Measurements from ENCODE around the gene SH3BP5L.

Gene SH3BP5L

DNA sequence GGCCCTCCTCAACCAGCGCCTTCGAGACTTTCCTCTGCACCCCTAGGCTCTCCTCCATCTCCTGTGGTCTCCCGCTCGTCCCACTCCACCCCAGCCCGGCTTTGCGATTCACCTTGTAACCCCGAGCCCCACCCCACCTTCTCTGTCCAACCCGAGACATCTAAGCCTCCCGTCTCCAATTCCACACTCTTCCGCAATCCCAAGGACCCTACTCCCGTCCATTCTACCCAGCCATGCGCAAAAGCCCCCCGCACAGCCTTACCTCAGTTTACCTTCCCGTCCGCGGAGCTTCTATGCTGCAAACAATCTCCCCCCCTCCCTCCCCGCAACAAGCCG is 174 bp downstream of the SH3BP5L start:
- no peak for DNase-seq (ENCODE audit: low spot score)

DNA sequence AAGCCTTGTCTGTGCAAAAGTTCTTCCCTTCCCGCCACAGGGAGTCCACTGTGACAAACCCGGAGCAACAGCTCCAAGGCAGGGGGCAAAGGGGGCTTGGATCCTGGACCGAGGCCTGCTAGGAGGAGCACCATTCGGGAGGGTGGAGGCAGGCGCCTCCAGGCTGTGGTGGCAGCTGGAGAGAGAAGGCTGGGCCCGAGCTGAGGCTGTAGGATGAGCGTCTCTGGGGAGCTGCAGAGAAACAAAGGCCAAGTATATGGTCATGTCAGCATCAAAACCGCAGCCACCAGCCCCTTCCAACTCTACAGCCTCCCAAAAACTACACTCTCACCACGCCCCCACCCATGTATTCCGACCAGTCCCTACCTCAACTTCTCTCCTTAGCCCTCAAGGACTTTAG is 579 bp downstream of the SH3BP5L start:
- DNase-seq (ENCODE audit: low spot score), result no peak

DNA sequence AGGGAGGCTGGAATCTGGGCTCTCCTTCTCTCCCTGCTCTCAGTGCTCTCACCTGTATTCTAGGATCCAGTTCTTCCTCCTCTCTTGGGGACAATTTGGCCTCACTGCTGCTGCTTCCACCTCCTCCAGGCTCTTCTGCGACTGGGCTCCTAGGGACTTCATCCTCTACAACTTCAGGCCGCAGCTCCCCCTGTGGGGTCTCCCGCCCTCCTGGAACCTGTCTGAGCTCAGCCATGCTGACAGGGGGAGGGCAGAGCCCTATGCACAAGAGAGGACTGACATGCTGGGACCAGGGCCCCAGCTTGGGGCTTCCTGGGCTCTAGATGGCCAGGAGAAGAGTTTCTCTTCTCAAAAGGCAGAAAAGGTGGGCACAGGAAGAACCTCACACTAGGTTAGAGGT is 1.0 kb downstream of the SH3BP5L start:
- DNase-seq (ENCODE audit: low spot score), result no peak

DNA sequence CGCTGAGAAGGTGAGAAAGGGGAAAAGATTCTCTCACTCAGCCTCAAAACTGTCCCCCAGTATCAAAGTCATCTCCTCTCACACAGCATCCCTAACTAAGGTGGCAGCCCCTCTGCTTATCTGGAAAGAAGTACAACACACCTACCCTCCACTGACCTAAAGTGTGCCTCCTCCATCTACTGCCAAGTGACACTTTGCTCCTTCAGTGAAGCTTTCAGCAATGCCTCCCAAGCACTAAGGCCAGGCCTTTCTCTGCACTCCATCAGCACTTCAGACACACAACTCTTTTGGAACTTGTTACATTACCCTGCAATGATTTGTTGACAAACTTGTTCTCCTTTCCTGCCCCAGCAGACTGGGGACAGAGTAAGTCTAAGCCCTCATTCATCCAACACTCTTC is 1.4 kb downstream of the SH3BP5L start:
- no peak for DNase-seq (ENCODE audit: low spot score)

DNA sequence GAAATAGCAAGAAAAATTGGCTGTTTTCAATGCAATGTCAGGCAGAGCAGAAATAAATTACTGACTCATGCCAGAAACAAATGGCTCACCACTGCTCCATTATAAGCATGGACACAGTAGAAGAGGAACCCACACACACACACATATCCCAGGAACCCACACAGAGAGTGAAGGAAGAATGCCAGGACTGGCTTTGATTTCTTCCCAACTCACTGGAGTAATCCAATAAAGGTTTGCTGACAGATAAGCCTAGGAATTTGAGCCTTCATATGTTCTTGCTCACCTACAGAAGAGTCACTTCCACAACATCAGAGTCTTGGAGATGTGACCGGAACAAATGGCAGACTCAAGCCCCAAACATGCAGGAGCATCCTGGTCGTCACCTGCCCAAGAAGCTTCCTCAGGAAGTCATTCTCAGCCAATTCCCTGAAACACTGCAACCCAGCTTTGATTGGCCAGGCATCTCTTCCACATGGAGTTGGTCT is 2.2 kb downstream of the SH3BP5L start:
- peak; percentile 83 for DNase-seq (ENCODE audit: low spot score)

DNA sequence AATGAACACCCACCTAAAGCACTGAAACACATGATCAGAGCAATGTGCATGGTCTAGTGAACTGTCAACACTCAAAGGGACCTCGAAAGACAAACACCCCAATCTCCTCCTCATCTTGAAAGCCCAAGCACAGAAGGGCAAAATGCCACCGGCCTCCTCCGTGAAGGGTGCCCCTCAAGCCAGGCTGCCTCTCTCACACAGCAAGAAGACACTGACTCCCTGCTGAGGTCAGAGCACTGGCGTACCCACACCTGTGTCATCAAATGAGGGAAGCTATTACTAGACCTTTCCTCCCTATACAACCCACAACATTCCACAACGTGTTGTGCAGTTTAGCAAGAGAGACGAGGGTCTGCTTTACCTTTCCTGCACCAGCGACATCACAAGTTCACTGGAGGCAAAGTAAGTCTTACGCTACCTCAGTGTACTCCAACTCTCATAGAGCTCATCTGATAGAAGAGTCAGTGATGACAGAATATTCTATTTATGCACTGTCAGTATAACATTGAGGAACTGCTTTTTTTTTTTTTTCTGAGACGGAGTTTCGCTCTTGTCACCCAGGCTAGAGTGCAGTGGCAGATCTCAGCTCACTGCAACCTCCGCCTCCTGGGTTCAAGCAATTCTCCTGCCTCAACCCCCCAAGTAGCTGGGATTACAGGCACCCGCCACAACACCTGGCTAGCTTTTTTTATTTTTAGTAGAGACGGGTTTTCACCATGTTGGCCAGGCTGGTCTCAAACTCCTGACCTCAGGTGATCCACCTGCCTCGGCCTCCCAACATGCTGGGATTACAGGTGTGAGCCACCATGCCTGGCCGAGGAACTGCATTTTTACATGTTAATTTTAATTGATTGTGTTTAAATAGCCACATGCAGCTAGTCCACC is 3.3 kb downstream of the SH3BP5L start:
- no peak for DNase-seq (ENCODE audit: low spot score)

DNA sequence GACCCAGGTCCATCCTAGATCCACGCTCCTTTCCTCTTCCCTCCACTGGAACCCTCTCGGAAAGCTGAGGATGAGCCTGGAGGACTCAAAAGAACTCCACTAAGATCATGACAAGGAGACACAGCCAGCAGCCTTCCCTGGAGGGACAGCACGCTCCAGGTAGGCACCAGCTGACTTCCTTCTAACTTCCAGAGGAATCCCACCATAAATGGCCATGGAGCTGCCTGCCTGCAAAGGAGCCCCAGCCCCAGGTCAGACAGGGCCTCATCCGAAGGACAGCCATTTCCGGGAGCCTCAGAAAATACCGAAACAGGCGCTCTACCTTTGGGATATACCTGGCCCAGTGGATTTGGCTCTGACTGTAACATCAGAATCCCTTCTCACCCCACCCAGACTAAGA is 4.1 kb downstream of the SH3BP5L start:
- no peak for DNase-seq (ENCODE audit: low spot score)

DNA sequence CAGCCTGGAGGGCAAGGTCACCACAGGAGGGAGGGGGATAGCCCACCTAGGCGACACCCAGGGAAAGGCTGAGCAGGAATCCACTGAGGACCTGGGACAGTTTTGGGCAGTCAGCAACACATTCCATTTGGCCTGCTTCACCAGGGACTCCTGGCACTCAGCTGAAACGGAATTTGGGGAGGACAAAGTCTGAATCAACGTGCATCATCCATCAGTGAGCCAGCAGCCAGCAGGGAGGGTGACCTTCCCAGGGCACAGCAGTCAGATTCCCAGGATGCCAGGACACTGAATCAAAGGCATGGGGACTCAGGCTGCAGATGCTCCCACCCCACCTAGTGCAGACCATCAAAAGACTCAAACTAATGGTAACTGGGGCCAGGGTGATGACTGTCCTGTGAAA is 4.6 kb downstream of the SH3BP5L start:
- DNase-seq (ENCODE audit: low spot score), result peak; percentile 45

DNA sequence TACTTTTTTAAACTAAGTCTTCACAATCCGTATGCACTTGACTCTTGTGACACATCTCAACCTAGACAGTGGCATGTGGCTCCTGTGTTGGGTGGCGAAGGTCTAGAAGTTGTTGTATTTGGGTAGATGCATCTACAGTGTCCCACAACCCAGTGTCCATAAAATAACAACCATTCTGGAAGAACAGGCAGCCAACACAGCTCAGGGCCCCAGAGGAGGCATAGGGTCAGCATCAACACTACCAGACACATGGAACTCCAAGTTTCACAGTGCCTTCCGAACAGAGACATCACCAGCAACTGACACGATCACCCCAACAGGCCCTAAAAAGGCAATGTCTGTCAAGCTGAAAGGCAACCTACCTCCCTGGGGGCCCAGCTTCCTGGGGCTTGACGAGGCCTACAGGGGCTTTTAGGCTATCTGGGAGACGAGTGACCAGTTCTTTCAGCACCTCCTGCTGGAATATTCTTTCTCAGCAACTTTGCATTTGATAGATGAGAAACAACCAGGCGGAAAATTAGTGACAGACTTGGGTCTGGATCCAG is 5.6 kb downstream of the SH3BP5L start:
- DNase-seq (ENCODE audit: low spot score), result no peak

DNA sequence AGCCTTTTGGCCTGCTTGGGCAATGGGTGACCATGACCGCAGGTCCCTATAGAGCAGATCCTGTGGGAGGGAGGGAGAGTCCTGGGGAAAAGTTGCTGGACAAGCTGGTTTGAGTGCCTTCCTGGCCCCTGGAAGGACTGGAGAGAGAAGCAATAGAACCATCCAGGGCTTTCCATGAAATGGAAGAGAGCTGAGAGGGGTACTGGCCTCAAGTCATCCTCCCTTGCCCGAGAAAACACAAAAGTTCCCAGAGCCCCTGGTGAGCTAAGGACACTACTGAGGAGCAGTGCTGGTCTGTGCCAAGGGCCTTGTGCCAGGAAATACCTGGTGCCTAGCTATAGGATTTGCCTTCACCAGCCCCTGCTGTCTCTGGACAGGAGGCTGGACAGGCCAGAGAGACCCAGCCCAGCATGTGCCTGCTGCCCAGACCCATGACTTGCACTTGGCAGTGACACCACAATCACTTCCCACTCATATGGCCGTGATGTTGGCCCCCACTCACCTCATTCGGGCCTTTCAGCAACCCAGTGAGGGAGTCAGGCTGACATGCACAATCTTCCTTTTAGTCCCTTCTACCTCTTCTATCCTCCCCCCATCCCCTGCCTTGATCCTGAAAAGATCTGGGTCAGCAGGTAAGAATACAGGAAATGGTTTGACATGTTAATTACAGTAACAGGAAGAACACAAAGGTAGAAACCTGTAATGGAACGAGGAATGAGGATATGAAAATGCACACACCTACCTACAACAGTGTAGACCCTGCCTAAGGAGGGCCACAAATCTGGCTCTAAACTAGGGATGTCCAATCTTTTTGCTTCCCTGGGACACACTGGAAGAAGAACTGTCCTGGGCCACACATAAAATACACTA is 7.0 kb downstream of the SH3BP5L start:
- no peak for DNase-seq (ENCODE audit: low spot score)

DNA sequence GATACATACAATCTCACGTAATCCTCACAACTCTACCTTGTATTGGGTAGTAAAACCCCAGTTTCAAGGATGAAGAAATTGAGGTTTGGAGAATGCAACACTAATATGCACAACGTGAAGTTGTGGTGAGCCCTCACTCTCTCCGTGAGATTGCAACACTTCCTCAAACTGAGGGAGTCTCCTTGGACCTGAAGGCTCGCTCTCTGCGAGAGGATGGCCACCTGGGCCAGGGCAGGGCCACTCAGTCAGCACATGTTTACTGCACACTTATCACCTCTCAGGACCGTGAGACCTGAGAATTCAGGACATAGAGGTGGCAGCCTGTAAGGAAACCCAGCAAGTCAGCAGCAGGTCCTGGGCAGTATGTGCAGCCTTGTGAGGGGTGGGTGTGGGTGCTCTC is 8.7 kb downstream of the SH3BP5L start:
- no peak for DNase-seq (ENCODE audit: low spot score)

DNA sequence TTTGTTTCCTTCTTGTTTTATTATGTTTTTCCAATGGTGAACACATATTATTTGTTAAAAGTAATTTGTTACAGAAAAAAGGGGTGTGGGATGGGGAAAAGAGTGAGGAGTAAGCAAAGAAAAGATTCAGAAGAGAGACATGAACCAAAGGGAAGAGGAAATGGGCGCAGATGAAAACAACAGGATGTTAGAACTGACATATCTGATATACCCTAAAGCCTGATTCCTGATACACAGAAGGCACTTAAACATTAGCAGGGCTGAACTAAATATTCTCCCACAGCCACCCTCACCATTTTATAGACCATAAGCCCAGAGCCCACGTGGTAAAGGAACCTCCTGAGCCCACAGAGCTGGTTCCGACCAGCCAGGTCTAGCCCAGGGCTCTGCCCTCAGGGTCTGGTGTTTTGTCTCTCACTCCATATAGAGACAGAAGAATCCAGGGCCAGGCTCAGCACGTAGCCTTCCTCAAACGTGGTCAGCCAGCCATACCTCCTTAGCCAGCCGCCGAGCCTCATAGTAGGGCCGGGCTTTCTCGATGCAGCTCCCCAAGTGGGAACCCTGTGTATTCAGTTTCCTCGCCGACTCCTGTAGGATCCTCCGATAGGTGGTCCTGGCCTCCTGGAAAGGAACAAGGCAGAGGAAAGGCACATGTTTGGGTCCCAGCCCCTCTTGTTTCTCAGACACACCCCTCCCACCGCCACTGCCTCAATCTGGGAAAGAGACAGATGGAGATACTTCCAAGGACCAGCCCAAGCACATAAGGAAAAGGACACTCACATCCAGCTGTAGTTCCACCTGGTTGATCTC is 9.5 kb downstream of the SH3BP5L start:
- no peak for DNase-seq (ENCODE audit: low spot score)

DNA sequence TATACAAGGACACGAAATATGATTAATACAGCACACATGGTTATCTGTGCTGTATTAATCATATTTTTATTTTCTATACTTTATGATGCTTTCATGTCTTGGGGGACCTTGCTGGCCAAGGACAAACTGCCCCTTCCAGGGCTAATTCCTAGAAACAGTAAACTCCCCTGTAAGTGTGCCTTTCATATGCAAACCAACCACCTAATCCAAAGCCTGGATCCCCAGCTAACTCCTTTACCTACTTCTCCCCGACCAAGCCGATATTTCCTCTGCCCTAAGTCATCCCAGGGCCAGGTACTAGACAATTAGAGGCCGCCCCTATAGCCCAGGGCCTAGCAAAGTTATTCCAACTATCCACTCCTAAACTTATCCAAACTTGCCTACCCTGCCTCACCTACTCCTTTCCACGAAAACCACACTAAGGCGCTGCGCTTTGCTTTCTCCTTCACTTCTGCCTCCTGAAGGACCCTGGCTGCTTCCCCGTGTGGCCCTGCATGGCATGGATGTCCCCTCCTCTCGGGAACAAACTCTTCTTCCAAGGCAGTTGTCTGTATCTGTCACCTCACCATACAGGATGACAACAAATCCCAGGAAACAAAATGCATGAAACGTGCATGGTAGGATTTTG is 10.2 kb downstream of the SH3BP5L start:
- no peak for DNase-seq (ENCODE audit: low spot score)

DNA sequence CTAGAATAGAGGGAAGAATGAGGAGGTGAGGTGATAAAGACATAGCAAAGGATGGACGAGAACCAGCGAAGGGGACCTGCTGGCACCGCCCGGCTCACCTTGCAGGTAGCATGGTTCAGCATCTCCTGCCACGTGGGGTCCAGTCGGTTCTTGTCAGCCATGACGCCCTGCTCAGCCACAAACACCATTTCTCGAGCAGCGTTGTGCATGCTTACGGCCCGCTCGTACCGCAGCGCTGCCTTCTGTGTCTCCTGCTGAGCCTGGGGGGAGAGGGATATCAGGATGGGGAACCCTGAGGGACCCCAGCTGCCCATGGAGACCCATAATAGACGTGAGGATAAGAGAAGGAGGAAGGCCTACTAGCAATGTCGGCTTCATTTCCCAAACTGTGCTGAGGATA is 11.4 kb downstream of the SH3BP5L start:
- no peak for DNase-seq (ENCODE audit: low spot score)

DNA sequence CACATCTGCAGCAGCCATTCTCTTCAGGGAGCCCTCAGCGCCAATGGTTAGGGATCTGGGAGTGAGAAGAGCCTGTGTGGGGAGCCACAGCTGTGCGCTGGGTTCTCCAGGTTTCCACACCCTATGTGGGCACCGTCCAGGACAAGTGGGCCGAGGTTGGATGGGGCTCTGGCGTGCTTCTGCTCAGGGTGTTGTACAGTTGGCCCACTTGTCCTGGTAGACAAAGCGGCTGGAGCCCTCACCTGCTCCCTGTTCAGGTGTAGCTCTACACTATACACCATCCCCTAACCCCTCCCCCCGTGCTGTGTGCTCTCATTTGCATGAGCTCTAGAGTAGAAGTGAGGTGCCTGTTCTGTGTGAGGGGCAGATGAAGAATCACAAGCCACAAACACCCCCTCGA is 12.2 kb downstream of the SH3BP5L start:
- no peak for DNase-seq (ENCODE audit: low spot score)

DNA sequence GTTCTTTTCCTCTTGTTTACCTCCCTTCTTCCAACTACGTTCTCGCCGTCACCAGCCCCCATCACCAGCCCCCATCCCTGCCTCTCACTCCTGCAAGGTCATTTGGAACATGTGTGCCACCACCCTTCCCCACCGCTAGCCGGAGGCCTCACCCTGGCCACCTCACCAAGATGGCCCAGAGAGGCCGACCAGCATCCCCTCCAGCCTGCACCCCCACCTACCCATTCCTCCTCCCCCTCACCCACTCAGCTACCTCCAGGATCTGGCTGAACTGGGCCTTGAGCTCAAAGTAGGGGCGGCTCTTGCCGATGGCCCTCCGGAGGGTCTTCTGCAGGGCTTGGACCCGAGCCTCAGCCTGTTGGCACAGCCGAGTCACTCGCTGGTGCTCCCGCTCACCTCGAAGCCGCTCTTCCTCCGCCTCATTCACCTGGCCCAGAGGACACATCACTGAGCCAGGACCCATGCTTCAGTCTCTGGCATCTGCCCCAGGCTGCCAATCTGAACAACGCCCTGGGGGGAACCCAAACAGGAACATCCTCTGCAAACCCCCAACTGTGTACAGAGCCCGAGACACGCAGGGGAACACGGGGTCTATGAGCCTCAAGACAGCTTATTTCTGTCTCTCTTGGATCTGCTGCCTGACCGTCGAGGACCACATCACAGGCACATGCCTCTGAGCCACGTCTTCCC is 12.8 kb downstream of the SH3BP5L start:
- DNase-seq (ENCODE audit: low spot score), result no peak

DNA sequence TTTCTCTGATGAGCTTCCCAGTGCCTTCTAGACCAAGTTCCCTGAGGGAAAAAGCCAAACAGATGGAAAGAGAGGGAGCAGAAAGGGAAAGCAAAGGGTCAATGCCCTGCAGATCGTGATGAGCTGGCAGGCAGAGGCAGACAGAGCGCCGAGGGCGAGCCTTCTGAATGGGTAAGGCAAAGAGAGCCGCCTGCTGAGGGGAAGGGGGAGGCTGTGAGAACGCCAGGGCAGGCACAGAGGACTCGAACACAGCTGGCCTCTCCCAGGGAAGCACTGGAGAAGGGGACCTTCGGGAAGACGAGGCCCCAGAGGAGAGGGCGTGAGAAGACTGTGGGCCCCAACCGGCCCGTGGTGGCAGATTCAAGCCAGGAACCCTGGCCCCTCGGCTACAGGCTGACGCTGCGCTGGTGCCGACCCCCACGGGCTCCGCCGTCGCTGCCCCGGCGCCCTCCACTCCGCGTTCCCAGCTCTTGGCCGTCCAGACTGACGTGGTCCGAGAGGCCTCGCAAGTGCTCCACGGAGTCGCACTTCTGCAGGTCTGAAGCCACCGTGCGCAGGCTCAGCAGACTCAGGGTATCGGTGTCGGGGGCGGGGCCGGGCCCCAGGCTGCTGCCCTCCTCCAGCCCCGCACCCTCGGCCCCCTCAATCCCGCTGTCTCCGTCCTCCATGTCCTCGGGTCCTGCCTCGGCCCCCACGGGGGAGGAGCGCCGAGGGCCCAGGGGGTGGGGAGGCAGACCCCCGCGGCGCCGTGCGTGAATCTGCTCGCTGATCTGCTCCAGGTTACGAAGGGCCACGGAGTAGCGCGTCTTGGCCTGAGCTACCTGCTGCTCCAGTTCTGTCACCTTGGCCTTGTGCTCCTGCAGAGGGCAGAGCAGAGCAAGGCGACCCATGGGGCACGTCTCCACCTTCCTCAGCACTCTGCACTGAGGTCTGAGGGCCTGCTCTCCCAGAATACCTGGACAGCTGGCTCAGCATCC is 13.9 kb downstream of the SH3BP5L start:
- DNase-seq (ENCODE audit: low spot score), result no peak

DNA sequence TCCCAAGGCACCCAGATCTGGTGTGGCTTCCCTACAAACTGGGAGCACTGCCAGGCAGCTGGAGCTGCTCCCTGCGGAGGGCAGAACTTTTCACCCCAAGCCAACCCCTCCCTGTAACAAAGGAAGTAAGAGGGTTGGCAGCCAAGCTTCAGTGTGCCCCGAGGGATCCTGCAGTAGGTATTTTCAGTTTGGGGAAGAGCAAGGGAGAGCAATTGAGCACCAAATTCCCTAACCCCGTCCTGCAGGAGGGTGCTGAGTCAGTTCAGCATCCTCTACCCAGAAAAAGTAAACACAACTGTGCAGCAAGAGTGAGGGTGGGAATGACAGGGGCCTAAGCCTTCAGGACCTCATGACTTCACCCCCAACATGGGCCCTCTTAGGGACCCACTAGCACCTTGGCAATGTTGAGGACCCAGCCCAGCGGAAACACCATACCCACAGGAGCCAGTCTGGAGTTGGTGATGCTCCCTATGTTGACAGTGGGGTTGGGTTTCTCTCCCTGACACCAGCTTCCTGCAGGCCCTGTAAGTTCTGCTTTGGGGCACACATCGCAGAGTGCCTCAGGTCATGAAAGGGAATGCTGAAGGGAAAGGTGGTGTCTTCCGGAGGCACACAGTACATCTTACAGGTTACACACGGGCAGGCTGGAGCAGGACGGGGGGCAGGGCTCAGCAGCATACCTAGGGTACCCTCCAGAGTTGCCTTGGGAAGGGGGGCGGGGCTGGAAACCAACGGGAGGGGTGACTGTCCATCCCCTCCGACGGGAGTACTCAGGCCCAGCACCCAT is 14.8 kb downstream of the SH3BP5L start:
- DNase-seq (ENCODE audit: low spot score), result no peak
